Tongue (tissue), 2 donors: ENCODE measurements around the gene RAD51B. TPM values are rescaled to one million over a fixed set of nuclear protein-coding genes. Genes with fewer than 3 reads are reported as not detected.

ENCODE experiments used
- DNase-seq: peaks from one replicate; pipeline ENCODE4 v3.0.0-alpha.2; 2015
- total RNA-seq: library from RNA; depleted of rRNA; stranded (reverse); fragments of >200 nt; gene quantifications from one replicate; pipeline ENCODE4 v1.2.3, GENCODE V29; 2014

RAD51B gene
- total RNA-seq, 1 donor from 2014 or later, result 37.8 TPM

DNA sequence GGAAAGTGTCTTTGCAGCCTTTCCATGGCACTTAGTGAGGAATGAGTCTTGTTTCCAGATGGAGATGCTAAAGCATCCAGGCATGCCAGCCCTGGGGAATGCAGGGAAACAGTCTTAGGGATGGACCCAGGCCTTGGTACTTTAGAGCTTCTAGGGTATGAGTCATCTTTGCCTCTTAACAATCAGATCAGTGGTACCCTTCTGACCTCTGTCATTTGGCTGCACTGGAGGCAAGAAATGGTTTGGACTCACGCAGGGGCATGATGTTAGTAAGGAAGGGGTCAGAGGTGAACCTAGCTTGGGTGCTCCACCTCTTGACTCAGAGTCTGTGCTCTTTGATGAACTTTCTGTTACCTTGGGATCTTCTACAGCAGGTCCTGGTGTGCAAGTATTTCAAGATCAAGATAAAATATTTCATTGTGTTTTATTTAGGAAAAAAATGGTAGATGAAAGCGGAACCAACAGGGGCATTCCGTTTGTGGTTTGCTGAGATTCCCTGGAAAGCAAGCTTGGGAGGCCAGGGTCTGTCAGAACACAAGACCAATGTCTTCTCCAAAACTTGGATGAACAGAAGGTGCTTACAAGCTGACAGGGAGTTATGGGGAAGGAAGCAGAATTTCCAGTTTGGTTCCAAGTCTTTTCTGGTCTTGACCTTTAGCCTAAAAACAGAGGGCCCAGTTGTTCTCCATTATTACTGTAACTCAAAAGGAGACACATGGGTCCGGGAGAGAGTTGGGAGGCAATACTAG, 757.1 kb downstream of the RAD51B start:
- no peak for DNase-seq

DNA sequence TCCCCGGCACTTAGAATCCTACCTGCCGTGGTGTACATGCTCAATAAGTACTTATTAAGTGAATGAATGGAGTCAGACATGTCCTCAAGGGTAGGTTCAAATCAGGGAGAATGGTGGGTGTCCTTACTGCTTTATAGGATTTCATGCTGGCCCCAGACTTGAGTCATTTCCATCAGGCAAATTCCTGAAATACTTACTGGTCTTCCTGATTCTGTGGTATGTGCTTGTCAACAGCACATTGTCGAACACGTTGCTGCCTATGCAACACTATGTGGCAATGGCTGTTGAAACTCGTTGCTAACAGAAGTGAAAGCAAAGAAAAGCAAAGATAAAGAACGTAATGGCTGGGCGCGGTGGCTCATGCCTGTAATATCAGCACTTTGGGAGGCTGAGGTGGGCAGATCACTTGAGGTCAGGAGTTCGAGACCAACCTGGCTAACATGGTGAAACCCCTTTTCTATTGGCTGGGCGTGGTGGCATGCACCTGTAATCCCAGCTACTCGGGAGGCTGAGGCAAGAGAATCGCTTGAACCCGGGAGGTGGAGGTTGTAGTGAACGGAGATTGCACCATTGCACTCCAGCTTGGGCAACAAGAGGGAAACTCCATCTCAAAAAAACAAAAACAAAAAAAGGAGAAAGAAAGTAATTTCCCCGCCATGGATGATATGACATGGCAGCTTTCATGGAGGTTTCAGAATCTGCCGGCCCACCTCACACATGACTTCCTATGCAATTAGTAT, 758.4 kb downstream of the RAD51B start:
- no peak for DNase-seq

- DNase-seq, result no peak
These were observed 759.0 kb downstream of the RAD51B start for GRCh38 chr14:68578597-68578996.

DNA sequence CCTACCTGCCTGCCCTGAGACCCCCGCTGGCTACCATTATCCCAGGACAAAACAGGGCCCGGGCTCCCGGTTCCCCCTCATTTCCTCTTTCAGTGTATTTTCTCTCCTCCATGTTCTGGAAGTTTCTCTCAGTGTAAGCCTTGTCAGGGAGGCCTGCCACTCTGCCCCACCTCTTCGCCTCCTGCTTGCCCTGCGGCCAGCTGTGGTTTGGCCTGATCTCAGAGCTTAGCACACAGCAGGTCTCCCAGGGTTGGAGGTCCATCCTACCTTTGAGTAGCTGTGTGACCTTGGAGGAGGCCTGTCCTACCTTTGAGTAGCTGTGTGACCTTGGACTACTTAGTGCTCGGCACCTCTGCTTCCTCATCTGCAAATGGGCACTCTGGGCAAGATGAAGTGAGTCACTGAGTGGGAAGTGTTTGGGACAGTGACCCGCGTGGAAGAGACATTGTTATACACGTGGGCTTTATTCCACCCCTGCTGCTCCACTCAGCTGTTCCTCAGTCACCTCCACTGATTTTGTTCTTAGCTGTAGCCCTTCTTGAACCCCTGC, 760.6 kb downstream of the RAD51B start:
- DNase-seq, result no peak

DNA sequence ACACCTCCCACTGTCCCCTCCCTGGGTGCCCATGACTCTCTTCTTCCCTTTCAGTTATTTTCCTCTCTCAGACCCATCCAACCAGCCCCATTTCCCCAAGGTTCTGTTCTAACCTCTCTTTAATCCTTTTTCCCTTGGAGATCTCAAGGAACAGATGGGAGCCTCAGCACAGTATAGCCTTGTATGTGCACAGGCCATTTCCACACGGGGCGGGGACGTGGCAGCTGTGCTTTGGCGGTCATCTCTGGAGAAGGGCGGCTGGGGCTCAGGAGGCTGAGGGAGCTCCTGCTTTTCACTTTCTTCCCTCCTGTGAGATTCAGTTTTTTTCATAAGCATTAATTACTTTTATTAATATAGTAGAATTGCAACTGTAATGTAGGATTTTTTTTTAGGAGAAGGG, 761.1 kb downstream of the RAD51B start:
- peak; percentile 90 for DNase-seq

GRCh38 chr14:68583548-68584280, 764.1 kb downstream of the RAD51B start:
- peak; percentile 69 for DNase-seq

DNA sequence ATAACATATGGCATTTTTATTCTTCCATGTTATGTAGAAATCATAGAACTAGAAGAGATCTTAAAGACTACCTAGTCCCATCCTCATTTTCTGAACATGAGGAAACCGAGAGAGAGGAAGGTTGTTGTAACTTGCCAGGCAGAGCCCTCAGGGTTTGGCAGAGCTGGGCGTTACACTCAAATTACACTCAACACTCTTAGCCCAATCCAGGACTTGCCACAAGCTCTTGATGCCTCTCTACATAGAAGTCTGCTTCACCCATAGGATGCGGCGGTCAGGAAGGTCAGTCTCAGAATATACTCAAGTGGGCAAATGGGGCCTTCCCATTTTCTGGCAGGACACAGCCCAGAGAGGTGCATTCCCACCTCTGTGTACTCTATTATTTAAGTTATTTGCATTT, 765.2 kb downstream of the RAD51B start:
- DNase-seq, result peak; percentile 66

- DNase-seq, result peak; percentile 91
These were observed 766.1 kb downstream of the RAD51B start for GRCh38 chr14:68585690-68586089.

- peak; percentile 57 for DNase-seq
These were observed 767.5 kb downstream of the RAD51B start for GRCh38 chr14:68586896-68587751.

DNA sequence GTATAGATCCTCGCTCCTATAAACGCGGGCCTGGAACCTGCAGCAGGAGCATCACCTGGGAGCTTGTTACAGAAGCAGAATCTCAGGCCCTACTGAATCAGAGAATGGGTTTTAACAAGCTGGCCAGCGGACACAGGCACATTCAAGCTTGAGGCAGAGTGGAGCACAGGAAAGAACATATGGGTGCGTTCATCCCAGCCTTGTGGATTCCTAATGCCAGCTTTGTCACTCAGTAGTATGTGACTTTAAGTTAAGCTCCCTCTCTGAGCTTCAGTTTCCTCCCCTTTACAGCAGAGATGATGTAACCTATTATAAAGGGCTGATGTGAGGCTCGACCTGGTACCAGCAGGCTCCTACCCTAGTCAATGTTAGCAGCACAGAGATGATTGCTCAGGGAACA, 768.4 kb downstream of the RAD51B start:
- DNase-seq, result no peak

DNA sequence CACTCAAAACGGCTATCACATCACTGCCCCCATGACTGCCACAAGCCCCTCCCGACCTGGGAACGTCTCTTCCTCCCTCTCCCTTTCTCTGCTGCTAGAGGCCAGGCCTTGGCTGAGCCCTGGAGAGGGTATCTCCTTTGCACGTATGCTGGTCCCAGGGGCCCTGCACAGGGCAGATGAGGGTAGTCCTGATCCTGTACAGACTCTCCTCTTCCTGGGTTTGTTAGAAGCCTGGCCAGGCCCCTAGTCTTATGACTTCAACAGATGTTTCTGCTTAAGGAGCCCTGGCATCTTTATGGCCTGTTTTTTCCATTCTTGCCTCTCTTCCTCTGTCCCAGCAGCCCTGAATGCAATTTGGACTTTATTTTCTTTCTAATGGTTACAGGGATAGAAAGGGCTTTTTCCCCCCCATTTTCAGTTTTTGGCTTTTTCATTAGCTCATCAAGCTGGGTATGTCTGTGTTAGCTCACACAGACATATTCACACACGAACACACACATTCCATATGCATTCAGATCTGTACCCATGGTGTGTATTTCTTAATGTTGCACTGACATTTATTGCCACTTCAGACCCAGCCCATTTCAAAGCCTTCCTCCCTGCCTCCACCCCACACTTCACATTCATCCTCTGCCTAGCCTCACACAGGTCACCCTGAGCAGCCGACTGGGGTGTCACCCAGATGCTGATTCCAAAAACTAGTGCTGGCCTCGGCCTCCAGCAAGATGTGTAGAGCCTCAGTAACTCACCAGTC, 770.0 kb downstream of the RAD51B start:
- peak; percentile 90 for DNase-seq

DNA sequence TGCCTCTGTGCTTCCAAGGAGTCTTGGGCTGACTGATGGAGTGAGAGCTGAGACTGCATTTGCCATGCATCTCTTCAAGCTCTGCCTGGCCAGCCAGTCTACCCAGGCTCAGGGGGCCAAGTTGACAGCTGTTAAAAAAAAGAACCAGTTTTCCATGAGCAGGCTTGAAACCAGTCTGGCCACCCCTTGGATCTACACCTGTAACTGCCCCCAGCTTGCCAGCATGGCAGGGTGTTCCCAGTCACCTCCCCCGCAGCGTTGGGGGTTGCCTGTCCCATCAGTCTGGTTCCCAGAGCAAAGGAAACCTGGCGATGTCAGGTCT, 770.6 kb downstream of the RAD51B start:
- no peak for DNase-seq

GRCh38 chr14:68591786-68592185, 772.2 kb downstream of the RAD51B start:
- DNase-seq, result no peak

DNA sequence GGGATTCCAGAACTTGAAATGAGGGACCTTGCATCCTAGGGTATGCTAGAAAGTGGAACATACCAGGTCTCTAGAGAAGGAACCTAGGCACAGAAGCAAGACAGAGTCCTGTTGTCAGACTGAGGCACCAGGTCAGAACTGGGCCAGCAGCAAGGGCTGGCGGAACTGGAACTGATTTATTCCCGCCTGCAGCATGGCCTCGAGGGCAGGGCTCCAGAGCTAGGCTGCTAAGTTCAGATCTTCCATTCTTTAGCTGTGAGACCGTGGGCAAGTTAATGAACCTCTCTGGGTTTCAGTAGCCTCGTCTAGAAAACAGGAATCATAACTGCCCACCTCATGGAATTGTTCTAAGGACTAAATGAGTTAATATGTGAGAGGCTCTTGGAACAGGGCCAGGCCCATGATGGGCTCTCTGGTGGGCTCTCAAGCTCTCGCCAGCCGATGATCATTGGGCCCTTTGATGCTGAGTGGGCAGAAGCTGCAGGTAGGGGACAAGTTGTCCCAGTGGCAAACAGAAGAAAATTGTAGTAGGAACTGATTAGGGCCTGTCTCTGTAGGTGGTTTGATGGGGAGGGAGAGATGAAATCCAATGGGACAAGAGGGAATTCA, 773.5 kb downstream of the RAD51B start:
- no peak for DNase-seq

DNA sequence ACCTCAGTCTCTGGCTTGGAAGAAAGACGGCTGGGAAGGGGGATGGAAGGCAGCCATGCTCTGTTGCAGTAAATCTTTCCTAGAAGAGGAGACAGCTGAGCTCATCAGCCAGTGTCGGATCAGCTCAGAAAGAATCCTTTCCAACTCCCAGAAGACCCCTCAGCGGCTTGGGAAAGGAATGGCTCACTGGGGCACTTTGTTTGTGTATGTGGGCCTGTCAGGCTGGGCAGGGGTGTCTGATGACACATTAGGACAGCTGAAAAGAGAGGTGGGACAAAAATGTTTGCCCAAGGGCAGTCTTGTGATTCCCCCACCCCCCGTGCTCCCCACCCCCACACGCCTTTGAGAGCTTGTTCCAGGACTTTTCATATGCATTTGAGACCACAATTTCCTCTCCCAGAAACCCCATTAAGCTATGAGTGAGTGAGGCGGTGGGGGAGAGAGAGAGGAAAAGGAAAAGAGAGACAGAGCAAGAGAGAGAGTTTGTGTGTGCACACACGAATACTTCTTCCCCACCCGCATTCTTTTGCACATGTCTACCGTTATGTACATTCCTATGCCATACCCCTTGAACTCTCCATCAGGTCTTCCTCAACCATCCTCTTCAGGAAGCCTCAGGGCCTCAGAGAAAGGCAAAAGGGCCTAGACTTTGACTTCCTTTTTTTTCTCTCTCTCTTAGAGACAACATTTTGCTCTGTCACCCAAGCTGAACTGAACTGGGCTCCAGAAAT, 774.4 kb downstream of the RAD51B start:
- peak; percentile 97 for DNase-seq

GRCh38 chr14:68594737-68595380, 775.3 kb downstream of the RAD51B start:
- no peak for DNase-seq

DNA sequence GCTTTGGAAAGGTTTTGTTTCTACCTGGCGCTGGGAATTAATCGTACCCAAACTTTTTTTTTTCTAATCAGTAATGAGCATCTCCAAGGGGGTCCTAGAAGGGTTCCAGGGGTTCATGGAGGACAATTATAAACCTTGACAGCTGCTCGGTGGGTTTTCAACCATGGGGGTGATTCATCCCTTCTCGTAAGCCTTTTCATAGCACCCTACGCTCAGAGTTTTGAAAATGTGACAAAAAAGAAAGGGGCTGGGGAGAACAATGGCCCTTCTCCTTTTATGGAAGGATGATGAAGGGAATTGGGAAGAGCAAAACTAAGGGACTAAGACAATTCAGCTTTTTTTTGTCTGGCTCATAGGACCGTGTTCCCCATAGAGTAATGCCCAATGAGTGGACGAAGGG, 776.6 kb downstream of the RAD51B start:
- no peak for DNase-seq

- peak; percentile 92 for DNase-seq
These were observed 777.1 kb downstream of the RAD51B start for GRCh38 chr14:68596701-68597100.

GRCh38 chr14:68598089-68598488, 778.5 kb downstream of the RAD51B start:
- no peak for DNase-seq
